GM12891 (cell line): ENCODE measurements around the gene PALM.

Experiments
- DNase-seq: peaks from one replicate; pipeline ENCODE4 v3.0.0; 2011; ENCODE audit warnings: low spot score; ENCODE audit not compliant: insufficient read length
- FAIRE-seq: peaks from 2 replicates; lab custom pipeline; 2011; peaks lifted over from hg19 to GRCh38; lab: Jason Lieb, UNC
- PAX5 ChIP-seq: IDR thresholded peaks from 2 replicates; pipeline ENCODE4 v1.6.1; 2011; ENCODE audit warnings: low read length, moderate library complexity, mild to moderate bottlenecking; ENCODE audit not compliant: insufficient read depth, severe bottlenecking
- POLR2A ChIP-seq: IDR thresholded peaks from 2 replicates; pipeline ENCODE4 v1.6.1; 2011; ENCODE audit warnings: low read depth, low read length, control low read depth
- POLR2AphosphoS5 ChIP-seq: IDR thresholded peaks from 2 replicates; pipeline ENCODE4 v1.6.1; 2011; ENCODE audit warnings: low read depth, low read length, control low read depth
- POU2F2 ChIP-seq: IDR thresholded peaks from 2 replicates; pipeline ENCODE4 v1.6.1; 2011; ENCODE audit warnings: low read depth, mild to moderate bottlenecking, control low read depth, low read length, moderate library complexity
- SPI1 ChIP-seq: IDR thresholded peaks from 2 replicates; pipeline ENCODE4 v1.6.1; 2011; ENCODE audit warnings: low read depth, low read length, control low read depth
- TAF1 ChIP-seq: IDR thresholded peaks from 2 replicates; pipeline ENCODE4 v1.6.1; 2011; ENCODE audit warnings: low read depth, low read length, control low read depth

The PALM gene

DNA sequence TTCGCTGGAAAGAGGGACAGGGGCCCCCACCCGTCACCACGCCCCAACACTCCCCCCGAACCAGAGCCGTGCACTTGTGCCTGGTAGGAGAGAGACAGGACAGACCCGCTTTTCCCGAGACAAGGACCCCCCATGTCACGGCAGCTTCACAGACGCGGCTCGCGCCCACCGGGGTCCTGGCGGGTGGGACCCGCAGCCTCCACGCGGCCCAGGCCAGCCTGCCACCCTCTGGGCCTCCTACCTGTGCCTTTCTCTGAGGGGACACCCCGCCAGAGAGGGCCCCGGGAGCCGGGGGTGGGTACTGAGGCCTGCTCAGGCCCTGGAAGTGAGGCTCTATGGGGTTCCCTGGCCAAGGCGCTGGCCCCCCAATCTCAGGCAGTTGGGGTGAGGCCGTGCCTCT is 38.2 kb downstream of the PALM start:
- DNase-seq = no peak
- FAIRE-seq = no peak
- TF ChIP-seq POLR2A (no peak), POLR2AphosphoS5 (no peak), POU2F2 (no peak), SPI1 (no peak), TAF1 (no peak), PAX5 (no peak)

DNA sequence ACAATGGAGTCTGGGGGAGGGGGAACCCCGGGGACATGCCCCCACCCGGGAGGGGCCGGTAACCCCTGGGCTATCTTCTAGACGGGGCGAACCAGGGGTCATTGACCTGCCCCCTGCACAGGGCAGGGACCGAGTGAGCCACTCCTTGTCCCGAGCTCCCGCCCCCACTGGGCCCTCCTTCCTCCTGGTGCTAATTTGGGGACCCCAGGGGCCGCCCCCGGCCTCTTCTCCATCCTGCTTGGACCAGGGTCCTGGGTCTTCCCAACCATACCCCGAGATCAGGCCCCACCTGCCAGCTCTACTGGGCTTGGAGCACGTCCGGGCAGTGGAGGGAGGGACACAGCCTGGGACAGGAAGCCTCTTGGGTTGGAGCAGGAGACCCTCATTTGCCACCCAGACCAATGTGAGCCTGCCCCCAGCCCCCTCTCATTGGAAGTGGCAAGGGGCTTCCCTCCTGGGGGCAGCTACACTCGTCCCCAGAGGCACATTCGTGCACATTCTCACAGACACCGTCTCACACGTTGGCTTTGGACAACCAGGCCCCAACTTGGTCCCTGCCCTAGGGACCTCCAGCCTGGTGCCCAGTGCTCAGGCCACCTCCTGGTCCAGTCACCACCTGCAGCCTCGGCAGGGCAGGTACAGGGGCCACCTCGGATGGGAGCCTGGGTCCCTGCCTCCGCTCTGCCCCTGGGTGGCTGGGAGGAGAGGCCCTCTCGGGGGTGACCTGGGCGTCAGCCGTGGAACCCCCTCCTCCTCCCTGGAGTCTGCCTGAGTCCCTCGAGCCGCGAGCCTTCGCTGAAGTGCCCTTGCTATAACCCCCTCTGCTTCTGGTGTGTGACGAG is 38.9 kb downstream of the PALM start:
- FAIRE-seq = no peak
- no peak for DNase-seq
- TF ChIP-seq SPI1 (no peak), PAX5 (no peak), TAF1 (no peak), POLR2A (no peak), POU2F2 (no peak), POLR2AphosphoS5 (no peak)

DNA sequence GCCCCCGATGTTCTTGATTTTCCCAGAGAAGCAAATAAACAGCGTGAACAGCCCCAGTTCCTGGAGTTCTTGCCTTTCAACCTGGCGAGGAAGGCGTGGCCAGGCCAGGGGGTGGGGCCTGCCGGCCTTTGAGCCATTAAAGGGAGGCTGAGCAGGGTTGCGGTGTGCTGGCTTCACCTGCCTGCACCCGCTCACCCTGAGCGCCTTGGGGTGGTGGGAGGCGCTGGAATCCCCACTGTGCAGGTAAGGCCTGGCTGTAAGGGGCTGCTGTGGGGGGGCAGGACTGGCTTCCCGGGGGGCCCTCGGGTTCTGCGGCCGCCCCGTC is 39.5 kb downstream of the PALM start:
- DNase-seq = no peak
- TF ChIP-seq TAF1 = no peak
- no peak for TF ChIP-seq SPI1
- TF ChIP-seq PAX5 = no peak
- no peak for TF ChIP-seq POU2F2
- no peak for TF ChIP-seq POLR2AphosphoS5
- no peak for TF ChIP-seq POLR2A
- no peak for FAIRE-seq

DNA sequence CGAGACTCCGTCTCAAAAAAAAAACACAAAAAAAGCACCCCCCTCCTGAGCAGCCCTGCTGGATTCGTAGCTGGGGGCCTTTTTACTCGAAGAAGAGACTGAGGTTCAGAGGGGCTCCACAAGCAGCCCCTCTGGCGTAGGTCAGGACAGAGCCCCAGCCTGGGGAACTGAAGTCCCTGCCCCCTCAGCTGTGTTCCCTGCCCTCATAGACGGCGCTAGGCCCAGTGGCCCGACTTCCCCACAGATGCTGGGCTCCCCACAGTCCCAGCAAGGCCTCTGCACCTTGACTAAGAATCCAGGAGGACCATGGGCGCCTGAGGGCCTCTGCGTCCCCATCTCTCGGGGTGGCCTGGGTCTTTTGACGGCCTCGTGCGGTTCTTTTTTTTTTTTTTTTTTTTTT is 41.1 kb downstream of the PALM start:
- TF ChIP-seq SPI1 (no peak), TAF1 (no peak), POLR2AphosphoS5 (no peak), PAX5 (no peak), POLR2A (no peak), POU2F2 (no peak)
- DNase-seq (no peak), FAIRE-seq (no peak)

- no peak for DNase-seq
- FAIRE-seq = no peak
- no peak for TF ChIP-seq PAX5
- no peak for TF ChIP-seq POLR2AphosphoS5
- TF ChIP-seq POLR2A = no peak
- TF ChIP-seq SPI1 = no peak
- no peak for TF ChIP-seq TAF1
- no peak for TF ChIP-seq POU2F2
Measured at GRCh38 chr19:750640-751423, 42.1 kb downstream of the PALM start, which contains the start of gene MISP. Gene MISP, plus strand, starts transcription at chr19:751112. Its CDS starts 5,835 bp downstream, at chr19:756947.

- no peak for DNase-seq
- FAIRE-seq = no peak
- TF ChIP-seq POLR2A (no peak), PAX5 (no peak), SPI1 (no peak), POLR2AphosphoS5 (no peak), POU2F2 (no peak), TAF1 (no peak)
Measured at GRCh38 chr19:751501-752341, 43.0 kb downstream of the PALM start.

GRCh38 chr19:752652-753517 is 44.1 kb downstream of the PALM start:
- TF ChIP-seq POLR2AphosphoS5 (no peak), TAF1 (no peak), POLR2A (no peak), SPI1 (no peak), POU2F2 (no peak), PAX5 (no peak)
- no peak for DNase-seq
- FAIRE-seq = no peak

GRCh38 chr19:754530-754929 is 45.8 kb downstream of the PALM start:
- TF ChIP-seq POU2F2 (no peak), POLR2AphosphoS5 (no peak), POLR2A (no peak), SPI1 (no peak), PAX5 (no peak), TAF1 (no peak)
- FAIRE-seq (no peak), DNase-seq (no peak)
